HG02884 (cell line): Measurements from ENCODE around the gene KIAA0753.
"Not testable (repeated sequence)": the region's sequence is repeated elsewhere in the genome, so short reads cannot be mapped to it uniquely, and the experiment has no call there.

Experiments
- ATAC-seq: cut with Tn5 transposase; IDR thresholded peaks from one replicate; pipeline ENCODE4 v1.9.1; 2021; ENCODE audit warnings: mild to moderate bottlenecking, moderate library complexity; ENCODE audit not compliant: unreplicated experiment

KIAA0753 gene

GRCh38 chr17:6603744-6604325 is 36.7 kb downstream of the KIAA0753 start:
- ATAC-seq: no peak

- ATAC-seq: no peak
Observed at GRCh38 chr17:6602141-6602540, 38.4 kb downstream of the KIAA0753 start.

DNA sequence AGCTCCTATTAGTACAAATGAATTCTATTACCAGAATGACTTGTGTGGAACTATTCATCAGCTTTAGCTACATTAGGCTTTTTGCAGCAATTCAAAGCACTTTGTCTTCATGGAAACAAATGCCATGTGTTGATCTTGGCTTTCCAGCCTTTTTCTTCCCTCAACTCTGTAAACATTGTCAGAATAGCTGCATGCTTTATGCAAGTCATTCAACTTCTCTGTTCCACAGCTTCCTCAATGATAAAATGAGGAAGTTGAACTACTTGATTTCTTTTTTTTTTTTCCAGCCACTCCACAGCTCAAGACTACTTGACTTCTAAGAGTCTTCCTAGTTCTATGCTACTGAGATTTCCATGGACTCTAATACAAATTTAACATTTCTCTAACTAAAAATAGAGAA is 41.1 kb downstream of the KIAA0753 start:
- ATAC-seq: no peak

GRCh38 chr17:6597727-6598126 is 42.8 kb downstream of the KIAA0753 start:
- ATAC-seq: no peak

DNA sequence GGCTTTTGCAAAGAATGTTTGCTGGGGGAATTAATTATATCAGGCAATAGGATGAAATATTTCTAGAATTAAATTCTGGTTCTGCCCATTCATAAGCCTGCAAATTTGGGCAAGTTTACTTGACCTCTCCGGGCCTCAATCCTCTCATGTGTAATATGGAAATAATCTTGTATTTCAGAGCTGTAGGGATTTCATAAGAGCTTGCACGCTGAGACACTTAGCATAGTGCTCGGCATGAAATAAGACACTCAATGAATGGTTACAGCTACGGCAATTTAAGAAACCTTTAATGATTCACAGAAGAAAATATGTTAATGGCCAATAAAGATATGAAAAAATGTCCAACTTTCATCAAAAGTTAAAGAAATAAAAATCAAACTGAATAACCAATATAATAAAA is 43.6 kb downstream of the KIAA0753 start:
- no peak for ATAC-seq

DNA sequence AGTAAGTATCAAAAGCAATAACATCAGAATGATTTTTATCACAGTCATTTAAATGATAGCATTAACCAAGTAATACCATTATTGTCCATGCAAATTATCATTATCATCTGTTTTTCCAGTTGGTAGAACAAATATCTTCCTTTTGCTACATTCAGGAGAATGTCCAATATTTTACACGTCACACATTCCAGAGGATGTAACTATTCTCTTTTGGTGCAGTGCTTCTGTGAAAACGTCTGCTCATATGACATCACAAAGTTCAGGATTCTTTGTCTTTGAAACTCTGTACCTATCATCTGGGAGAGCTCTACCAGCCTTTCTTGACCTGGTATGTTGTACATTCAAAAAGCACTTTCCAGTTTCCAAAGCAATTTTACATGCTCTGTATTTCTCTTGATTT is 44.0 kb downstream of the KIAA0753 start:
- no peak for ATAC-seq

DNA sequence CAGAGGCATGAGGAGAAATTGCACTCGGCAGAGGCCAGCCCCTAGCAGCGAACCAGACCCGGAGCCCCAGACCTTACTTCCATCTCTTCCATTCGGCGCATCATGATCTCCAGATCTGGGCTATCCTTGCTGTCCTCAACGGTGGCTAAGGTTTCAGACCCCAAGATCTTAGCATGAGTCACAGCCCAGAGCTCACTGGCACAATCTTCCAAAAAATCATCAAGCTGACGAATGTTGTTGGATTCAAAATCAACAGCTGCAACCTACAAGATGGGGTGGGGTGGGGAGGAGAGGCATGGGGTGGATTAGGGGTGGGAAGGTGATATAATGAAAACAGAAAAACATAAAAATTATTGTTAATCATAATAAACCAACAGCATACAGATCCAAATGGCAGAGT is 44.4 kb downstream of the KIAA0753 start:
- no peak for ATAC-seq

GRCh38 chr17:6593371-6593770 is 47.1 kb downstream of the KIAA0753 start:
- ATAC-seq: not testable (repeated sequence)

GRCh38 chr17:6592173-6592572 is 48.3 kb downstream of the KIAA0753 start:
- no peak for ATAC-seq

DNA sequence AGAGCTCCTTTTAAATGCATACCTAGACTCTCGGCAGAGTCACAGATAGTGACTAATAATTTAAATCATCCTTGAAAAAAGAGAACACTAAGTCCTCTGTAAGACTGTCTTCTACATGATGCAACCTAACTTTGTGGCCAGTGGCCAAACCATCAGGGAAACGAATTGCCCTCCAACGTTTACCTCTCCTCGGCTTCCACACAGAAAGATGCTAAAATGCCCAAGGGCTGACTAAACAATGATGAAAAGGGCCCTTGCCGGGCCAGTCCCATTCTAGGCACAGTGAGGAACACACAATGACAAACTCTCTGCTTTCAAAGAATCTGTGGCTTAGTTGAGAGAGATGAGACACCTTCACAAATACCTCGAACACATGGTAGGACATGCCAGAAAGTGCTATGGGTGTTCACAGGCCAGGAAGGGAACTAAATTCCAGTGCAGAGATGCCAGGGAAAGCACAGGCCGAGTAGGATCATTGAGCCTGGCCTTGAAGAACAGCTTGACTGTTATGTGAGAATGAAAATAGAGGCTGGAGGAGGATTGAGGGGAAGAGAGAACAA is 48.8 kb downstream of the KIAA0753 start:
- ATAC-seq: no peak

- no peak for ATAC-seq
Observed at GRCh38 chr17:6589266-6589946, 51.1 kb downstream of the KIAA0753 start.

DNA sequence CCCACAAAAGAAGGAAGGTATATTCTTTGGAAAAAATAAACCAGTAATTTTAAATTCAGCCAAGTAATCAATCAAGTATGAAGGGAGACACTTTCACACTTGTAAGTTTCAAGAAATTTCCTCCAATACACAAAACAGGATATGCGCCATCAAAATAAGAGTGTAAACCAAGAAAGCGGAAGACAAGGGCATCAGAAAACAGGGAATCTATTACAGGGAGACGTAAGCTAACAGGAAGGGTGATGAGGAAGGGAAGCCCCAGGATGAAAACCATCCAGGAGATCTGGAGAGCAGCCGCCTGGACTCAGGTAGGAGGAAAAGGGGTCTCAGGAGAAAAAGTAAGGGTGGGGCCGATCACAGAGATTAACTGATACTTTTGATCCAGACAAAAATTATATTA is 52.3 kb downstream of the KIAA0753 start:
- ATAC-seq: no peak

GRCh38 chr17:6587310-6587709 is 53.2 kb downstream of the KIAA0753 start:
- no peak for ATAC-seq

DNA sequence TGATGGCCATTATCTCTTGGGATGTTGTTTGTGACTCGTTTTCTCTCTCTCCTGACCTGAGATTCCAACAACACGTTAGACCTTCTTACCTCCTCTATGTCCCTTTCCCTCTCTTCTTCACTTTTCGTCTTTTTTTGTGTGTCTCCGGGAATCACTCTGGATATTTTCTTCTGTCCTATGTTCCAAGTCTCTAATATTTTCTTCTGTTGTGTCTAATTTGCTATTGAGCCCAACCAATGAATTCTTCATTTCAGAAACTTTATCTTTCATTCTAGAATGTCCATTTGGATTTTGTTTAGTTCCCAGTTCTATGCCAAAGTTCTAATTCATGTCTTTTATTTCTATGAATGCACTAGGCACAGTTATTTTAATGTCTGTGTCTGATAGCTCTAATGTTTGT is 57.1 kb downstream of the KIAA0753 start:
- no peak for ATAC-seq

GRCh38 chr17:6580625-6581024 is 59.9 kb downstream of the KIAA0753 start:
- ATAC-seq: no peak

- ATAC-seq: no peak
Observed at GRCh38 chr17:6578491-6578890, 62.0 kb downstream of the KIAA0753 start.

- no peak for ATAC-seq
Observed at GRCh38 chr17:6577686-6578263, 62.7 kb downstream of the KIAA0753 start.

- ATAC-seq: no peak
Observed at GRCh38 chr17:6576038-6576785, 64.3 kb downstream of the KIAA0753 start.

GRCh38 chr17:6575596-6575988 is 64.9 kb downstream of the KIAA0753 start:
- no peak for ATAC-seq

DNA sequence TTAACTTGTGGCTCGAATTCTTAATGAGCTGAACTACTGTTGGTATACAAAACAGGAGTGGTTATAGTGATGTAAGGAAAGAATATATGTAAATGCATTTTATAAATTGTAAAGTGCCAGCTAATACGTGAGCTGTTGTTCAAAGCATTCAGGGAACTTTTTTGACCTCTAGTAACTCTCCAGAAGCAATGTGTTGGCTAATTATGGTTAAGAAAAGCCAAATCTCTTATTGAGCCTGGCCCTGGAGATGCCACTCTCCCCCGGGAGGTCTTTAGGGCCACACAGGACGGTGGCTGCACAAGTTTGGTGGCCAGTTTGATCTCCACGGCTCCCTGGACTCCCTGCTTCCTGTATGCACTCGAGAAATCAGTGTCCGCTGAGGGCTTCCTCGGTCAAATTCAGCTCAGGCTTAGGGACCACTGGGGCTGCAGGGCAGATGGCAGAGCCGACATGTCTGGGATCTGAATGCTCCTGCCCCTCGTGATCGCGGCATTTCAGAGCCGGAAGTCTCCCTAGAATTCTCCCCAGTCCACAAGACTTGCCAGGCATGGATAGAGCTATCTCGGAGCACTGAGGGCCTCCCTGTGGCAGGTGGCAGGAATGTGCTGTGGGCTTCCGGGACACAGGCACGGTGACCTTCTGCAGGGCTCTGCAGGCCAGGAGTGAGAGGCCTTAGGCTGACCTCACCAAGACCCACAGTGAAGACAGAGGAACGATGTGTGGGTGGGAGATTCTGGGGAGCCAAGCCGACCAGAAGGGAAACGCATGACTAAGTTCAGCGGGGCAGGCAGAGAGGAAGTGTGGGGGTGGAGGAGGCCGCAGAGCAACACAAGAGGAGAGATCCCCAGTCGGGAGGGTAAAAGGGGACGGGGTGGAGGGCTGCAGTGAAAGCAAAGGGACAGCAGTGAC is 65.6 kb downstream of the KIAA0753 start:
- no peak for ATAC-seq
